Retinal pigment epithelial cell (primary cell): ENCODE results near the gene FMO2.

Experiments
- DNase-seq: peaks from one replicate; pipeline ENCODE4 v3.0.0-alpha.2; 2010; ENCODE audit warnings: low read depth
- H3K4me3 ChIP-seq: 2 replicates; pipeline ENCODE4 v1.5.1; 2011; ENCODE audit warnings: mild to moderate bottlenecking, low read length, control low read depth, moderate library complexity
- TF ChIP-seq, protein P1 (sequence below): conservative IDR thresholded peaks from 2 replicates; pipeline ENCODE4 v1.5.1; 2011; ENCODE audit warnings: low read depth, low read length, control low read depth, inconsistent platforms

Gene FMO2

GRCh38 chr1:171158551-171158950 is 26.5 kb upstream of the FMO2 start:
- DNase-seq = no peak
- TF ChIP-seq, protein P1, sequence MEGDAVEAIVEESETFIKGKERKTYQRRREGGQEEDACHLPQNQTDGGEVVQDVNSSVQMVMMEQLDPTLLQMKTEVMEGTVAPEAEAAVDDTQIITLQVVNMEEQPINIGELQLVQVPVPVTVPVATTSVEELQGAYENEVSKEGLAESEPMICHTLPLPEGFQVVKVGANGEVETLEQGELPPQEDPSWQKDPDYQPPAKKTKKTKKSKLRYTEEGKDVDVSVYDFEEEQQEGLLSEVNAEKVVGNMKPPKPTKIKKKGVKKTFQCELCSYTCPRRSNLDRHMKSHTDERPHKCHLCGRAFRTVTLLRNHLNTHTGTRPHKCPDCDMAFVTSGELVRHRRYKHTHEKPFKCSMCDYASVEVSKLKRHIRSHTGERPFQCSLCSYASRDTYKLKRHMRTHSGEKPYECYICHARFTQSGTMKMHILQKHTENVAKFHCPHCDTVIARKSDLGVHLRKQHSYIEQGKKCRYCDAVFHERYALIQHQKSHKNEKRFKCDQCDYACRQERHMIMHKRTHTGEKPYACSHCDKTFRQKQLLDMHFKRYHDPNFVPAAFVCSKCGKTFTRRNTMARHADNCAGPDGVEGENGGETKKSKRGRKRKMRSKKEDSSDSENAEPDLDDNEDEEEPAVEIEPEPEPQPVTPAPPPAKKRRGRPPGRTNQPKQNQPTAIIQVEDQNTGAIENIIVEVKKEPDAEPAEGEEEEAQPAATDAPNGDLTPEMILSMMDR = no peak
- H3K4me3 ChIP-seq = no peak overlapping the region

DNA sequence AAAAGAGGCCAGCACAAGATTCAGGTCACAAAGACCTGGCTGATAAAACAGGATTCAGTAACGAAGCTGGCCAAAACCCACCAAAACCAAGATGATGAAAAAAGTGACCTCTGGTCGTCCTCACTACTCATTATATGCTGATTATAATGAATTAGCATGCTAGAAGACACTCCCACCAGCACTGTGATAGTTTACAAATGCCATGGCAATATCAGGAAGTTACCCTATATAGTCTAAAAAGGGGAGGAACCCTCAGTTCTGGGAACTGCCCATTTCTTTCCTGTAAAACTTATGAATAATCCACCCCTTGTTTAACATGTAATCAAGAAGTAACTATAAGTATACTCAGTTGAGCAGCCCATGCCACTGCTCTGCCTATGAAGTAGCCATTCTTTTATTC is 26.0 kb upstream of the FMO2 start:
- no peak overlapping the region for H3K4me3 ChIP-seq
- TF ChIP-seq, protein P1 = no peak
- no peak for DNase-seq

DNA sequence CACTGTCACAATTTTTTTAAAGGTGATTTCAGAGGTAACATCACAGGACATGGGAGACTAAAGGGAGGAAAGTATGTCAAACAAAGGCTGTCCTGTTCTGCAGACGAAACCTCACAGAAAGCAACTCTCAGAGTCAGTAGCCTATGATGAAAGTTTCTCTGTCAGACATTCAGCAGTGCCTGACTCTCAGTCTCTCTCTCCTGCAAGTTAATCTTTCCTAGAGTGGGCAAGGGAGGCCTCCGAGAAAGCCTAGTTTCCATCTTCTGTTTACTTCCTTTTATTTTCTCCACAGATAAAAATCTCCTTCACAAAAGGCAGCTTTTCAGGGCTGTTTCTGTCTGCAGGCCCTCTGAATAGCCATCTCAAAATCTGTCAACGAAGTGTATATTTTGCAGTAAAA is 24.9 kb upstream of the FMO2 start:
- DNase-seq = no peak
- no peak overlapping the region for H3K4me3 ChIP-seq
- TF ChIP-seq, protein P1 = no peak

DNA sequence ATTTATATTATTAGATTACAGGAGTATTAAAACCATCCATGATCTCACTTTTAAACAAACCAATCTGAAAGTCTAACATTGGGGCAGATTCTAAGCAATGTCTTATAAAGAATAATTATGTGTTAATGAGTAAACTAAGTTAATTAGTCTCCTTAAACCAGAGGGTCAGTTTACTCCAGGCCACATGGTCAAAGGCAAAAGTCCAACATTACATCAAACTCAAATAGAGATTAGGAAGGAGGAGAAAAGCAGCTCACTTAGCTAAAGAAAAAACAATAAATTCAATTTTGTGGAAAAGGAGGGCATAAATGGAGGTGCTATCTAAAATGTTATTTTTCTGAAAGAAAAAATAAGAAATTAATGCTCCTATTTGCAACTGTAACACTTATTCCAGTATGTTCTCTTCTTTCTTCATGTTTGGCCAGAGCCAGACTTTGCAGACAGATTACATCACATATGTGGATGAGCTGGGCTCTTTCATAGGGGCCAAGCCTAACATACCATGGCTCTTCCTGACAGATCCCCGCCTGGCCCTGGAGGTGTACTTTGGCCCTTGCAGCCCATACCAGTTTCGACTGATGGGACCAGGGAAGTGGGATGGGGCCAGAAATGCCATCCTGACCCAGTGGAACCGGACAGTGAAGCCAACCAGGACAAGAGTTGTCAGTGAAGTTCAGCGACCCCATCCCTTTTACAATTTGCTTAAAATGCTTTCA is 24.3 kb upstream of the FMO2 start:
- DNase-seq = no peak
- no peak overlapping the region for H3K4me3 ChIP-seq
- TF ChIP-seq, protein P1 = no peak

DNA sequence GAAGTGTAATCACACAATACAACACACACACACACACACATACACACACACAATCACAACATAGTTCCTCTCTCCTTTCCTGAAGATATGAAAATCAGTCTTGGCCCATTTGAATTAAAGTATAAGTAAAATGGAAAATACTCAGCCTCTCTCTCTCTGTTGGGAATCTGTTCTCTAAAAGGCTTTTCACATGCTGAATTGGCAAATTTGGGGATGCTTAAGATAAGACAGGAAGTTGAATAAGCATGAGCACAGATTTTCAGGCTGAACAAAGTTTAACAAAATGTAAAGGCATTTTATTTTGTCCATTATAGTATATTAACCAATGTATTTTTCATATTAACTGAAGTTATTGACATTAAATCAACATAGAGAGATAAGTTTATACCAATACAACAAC is 23.7 kb upstream of the FMO2 start:
- H3K4me3 ChIP-seq = no peak overlapping the region
- TF ChIP-seq, protein P1 = no peak
- DNase-seq = no peak

DNA sequence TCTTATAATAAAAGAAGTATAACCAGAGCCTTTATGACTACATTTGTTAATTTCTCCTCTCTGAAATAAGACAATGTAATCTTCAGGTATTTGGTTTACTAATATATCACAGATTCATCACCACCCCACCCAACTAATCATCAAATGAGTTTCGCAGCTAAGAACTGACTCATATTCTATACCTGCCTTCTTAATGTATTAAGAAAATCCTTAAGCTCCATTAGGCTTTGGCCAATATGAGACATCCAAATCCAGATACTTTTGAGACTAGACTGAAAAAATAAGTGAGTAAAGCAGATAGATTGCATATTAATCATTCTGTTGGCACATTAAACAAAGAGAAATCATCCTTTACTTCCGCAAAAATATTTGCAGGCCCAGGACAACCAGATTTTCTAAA is 18.7 kb upstream of the FMO2 start:
- no peak overlapping the region for H3K4me3 ChIP-seq
- DNase-seq = no peak
- TF ChIP-seq, protein P1 = no peak

DNA sequence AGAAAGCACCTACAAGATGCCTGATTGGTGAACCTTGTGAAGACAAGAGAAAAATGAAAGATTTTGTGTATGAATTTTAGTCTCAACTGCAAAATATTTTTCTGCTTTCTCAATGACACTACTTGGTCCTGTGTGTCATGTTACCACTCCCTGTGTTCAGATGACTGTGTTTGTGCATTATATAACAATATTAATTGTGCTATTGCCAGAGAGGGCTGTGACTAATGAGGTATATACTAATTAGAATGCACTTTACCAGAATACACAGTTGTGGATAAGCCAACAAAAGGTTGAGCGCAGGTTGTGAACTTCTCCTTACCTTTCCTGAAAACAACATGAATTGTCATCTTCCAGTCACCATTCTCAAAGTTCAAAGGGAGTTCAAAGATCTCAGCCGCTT is 17.3 kb upstream of the FMO2 start:
- no peak for DNase-seq
- TF ChIP-seq, protein P1 = no peak
- H3K4me3 ChIP-seq = no peak overlapping the region
